GM23338 (cell line): Measurements from ENCODE around the gene CHST10.

ENCODE experiments used
- CREB1 ChIP-seq: fragments of 250-450 bp; sonication (Bioruptor Pico); IDR thresholded peaks from 2 replicates; pipeline ENCODE4 v1.5.0; 2020; ENCODE audit warnings: low read depth, mild to moderate bottlenecking, moderate library complexity
- EZH2 ChIP-seq: fragments of 200-600 bp; sonication (generic); IDR thresholded peaks from one replicate; pipeline ENCODE4 v1.8.0; 2017; ENCODE audit warnings: antibody characterized with exemption, mild to moderate bottlenecking, low read depth; ENCODE audit not compliant: unreplicated experiment
- EZH2phosphoT487 ChIP-seq: fragments of 200-600 bp; sonication (generic); IDR thresholded peaks from one replicate; pipeline ENCODE4 v1.8.1; 2018; ENCODE audit warnings: antibody characterized with exemption; ENCODE audit not compliant: unreplicated experiment
- JUNB ChIP-seq: IDR thresholded peaks from one replicate; pipeline ENCODE4 v1.6.1; 2016; ENCODE audit warnings: antibody characterized with exemption; ENCODE audit not compliant: unreplicated experiment
- NANOG ChIP-seq: IDR thresholded peaks from 2 replicates; pipeline ENCODE4 v1.6.1; 2016; ENCODE audit warnings: antibody characterized with exemption, borderline replicate concordance
- POLR2AphosphoS5 ChIP-seq: IDR thresholded peaks from 2 replicates; pipeline ENCODE4 v1.6.1; 2016; ENCODE audit warnings: antibody characterized with exemption, low read depth
- REST ChIP-seq: IDR thresholded peaks from one replicate; pipeline ENCODE4 v1.6.1; 2018; ENCODE audit warnings: antibody characterized with exemption; ENCODE audit not compliant: unreplicated experiment
- ZNF331 ChIP-seq: fragments of 250-450 bp; sonication (Bioruptor Pico); IDR thresholded peaks from 2 replicates; pipeline ENCODE4 v1.5.0; 2020; ENCODE audit warnings: low read depth, mild to moderate bottlenecking, moderate library complexity
- TF ChIP-seq, protein P1 (sequence below), 2 experiments: fragments of 200-600 bp in 1 of 2; sonication (generic) in 1 of 2; conservative IDR thresholded peaks; 2 replicates each; pipeline versions ENCODE4 v1.5.1 to v1.6.1; 2016 to 2017; ENCODE audit warnings: antibody characterized with exemption in 2 of 2, low read depth in 2 of 2, mild to moderate bottlenecking in 2 of 2, moderate library complexity in 1 of 2
- TF ChIP-seq, protein P2 (sequence below): IDR thresholded peaks from 2 replicates; pipeline ENCODE4 v1.6.1; 2016; ENCODE audit warnings: antibody characterized with exemption

GRCh38 chr2:100425107-100425506 lies 7.6 kb upstream of the CHST10 start:
- TF ChIP-seq EZH2 (no peak), POLR2AphosphoS5 (no peak), CREB1 (CRISPR knock-in tag) (no peak), EZH2phosphoT487 (no peak), REST (no peak), NANOG (no peak), JUNB (no peak), ZNF331 (CRISPR knock-in tag) (no peak)
- TF ChIP-seq, protein P1, sequence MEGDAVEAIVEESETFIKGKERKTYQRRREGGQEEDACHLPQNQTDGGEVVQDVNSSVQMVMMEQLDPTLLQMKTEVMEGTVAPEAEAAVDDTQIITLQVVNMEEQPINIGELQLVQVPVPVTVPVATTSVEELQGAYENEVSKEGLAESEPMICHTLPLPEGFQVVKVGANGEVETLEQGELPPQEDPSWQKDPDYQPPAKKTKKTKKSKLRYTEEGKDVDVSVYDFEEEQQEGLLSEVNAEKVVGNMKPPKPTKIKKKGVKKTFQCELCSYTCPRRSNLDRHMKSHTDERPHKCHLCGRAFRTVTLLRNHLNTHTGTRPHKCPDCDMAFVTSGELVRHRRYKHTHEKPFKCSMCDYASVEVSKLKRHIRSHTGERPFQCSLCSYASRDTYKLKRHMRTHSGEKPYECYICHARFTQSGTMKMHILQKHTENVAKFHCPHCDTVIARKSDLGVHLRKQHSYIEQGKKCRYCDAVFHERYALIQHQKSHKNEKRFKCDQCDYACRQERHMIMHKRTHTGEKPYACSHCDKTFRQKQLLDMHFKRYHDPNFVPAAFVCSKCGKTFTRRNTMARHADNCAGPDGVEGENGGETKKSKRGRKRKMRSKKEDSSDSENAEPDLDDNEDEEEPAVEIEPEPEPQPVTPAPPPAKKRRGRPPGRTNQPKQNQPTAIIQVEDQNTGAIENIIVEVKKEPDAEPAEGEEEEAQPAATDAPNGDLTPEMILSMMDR (conservative IDR thresholded peaks at IDR 0.05; ENCODE audit: low read depth in 2 of 2): no peak
- TF ChIP-seq, protein P2, sequence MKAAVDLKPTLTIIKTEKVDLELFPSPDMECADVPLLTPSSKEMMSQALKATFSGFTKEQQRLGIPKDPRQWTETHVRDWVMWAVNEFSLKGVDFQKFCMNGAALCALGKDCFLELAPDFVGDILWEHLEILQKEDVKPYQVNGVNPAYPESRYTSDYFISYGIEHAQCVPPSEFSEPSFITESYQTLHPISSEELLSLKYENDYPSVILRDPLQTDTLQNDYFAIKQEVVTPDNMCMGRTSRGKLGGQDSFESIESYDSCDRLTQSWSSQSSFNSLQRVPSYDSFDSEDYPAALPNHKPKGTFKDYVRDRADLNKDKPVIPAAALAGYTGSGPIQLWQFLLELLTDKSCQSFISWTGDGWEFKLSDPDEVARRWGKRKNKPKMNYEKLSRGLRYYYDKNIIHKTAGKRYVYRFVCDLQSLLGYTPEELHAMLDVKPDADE: no peak
